ENCODE data around the gene EAF1.
"Not testable (repeated sequence)": the region's sequence is repeated elsewhere in the genome, so short reads cannot be mapped to it uniquely, and the experiment has no call there.

The EAF1 gene

GRCh38 chr3:15385901-15386653 lies 41.3 kb upstream of the EAF1 start:
- CTCF ChIA-PET, result interaction anchor here (1.3 to 3.6 kb wide), 6 partner anchors 8 to 180 kb away, joined by 3 to 41 read pairs (median 6); partner anchors contain the start of gene CAPN7
- POLR2A ChIA-PET, result no interaction called here
- TF ChIP-seq CTCF (IDR thresholded peaks at IDR 0.05; ENCODE audit: control extremely low read depth, extremely low read depth, low read depth, missing control alignments), result no peak
- DNase-seq (ENCODE audit: extremely low spot score), result no peak

GRCh38 chr3:15386654-15386955 lies 40.8 kb upstream of the EAF1 start:
- CTCF ChIA-PET, result interaction anchor here (1.1 to 3.6 kb wide), 4 partner anchors 19 to 170 kb away, joined by 3 to 41 read pairs (median 6); no protein-coding TSS in a partner anchor
- DNase-seq (ENCODE audit: extremely low spot score); POLR2A ChIA-PET: not testable (repeated sequence)

GRCh38 chr3:15387171-15387581 lies 40.2 kb upstream of the EAF1 start:
- no peak for TF ChIP-seq CTCF (IDR thresholded peaks at IDR 0.05; ENCODE audit: control extremely low read depth, extremely low read depth, low read depth, missing control alignments)
- ChIA-PET CTCF (interaction anchor here (0.8 to 3.4 kb wide), 7 partner anchors 8 to 184 kb away, joined by 3 to 25 read pairs (median 5); partner anchors contain the start of gene SH3BP5), POLR2A (no interaction called here)
- no peak for DNase-seq (ENCODE audit: extremely low spot score)

- ChIA-PET POLR2A (no interaction called here), CTCF (interaction anchor here (0.8 to 3.4 kb wide), 7 partner anchors 8 to 185 kb away, joined by 3 to 25 read pairs (median 4); partner anchors contain the start of gene SH3BP5)
These were observed 39.7 kb upstream of the EAF1 start for GRCh38 chr3:15387735-15388134.

GRCh38 chr3:15388335-15388734 lies 39.1 kb upstream of the EAF1 start:
- DNase-seq (ENCODE audit: extremely low spot score); POLR2A ChIA-PET: not testable (repeated sequence)
- CTCF ChIA-PET, result interaction anchor here (1.2 to 3.4 kb wide), 4 partner anchors 13 to 121 kb away, joined by 4 to 25 read pairs (median 9); no protein-coding TSS in a partner anchor

More at GRCh38 chr3:15387735-15388134, 39.7 kb upstream of the EAF1 start:
- no peak for DNase-seq (ENCODE audit: extremely low spot score)
- no peak for TF ChIP-seq CTCF (IDR thresholded peaks at IDR 0.05; ENCODE audit: control extremely low read depth, extremely low read depth, low read depth, missing control alignments)

GRCh38 chr3:15390460-15390859 lies 36.9 kb upstream of the EAF1 start:
- CTCF ChIA-PET, result interaction anchor here (1.0 to 3.4 kb wide), 5 partner anchors 10 to 29 kb away, joined by 3 to 25 read pairs (median 3); no protein-coding TSS in a partner anchor
- no peak for TF ChIP-seq CTCF (IDR thresholded peaks at IDR 0.05; ENCODE audit: control extremely low read depth, extremely low read depth, low read depth, missing control alignments)
- no peak for DNase-seq (ENCODE audit: extremely low spot score)
- POLR2A ChIA-PET, result no interaction called here

GRCh38 chr3:15391007-15391406 lies 36.4 kb upstream of the EAF1 start:
- CTCF ChIA-PET, result interaction anchor here (1.1 to 1.5 kb wide), 2 partner anchors 12 to 13 kb away, joined by 3 to 4 read pairs; no protein-coding TSS in a partner anchor
- no peak for TF ChIP-seq CTCF (IDR thresholded peaks at IDR 0.05; ENCODE audit: control extremely low read depth, extremely low read depth, low read depth, missing control alignments)
- POLR2A ChIA-PET, result no interaction called here
- DNase-seq (ENCODE audit: extremely low spot score), result no peak

GRCh38 chr3:15393252-15393651 lies 34.1 kb upstream of the EAF1 start:
- DNase-seq (ENCODE audit: extremely low spot score); POLR2A ChIA-PET: not testable (repeated sequence)
- CTCF ChIA-PET, result interaction anchor here (1.1 kb wide), 1 partner anchor 125 kb away, joined by 3 read pairs; no protein-coding TSS in a partner anchor

Measured in GM10248 (cell line).